Activated naive CD4-positive, alpha-beta T cell (primary cell): ENCODE data around the gene PRELID2.
"Not testable (repeated sequence)": the region's sequence is repeated elsewhere in the genome, so short reads cannot be mapped to it uniquely, and the experiment has no call there.

Experiments
- DNase-seq, 4 experiments: peaks; one replicate each; lab custom pipeline; 2025; lab: John Stamatoyannopoulos, UW

Gene PRELID2

DNA sequence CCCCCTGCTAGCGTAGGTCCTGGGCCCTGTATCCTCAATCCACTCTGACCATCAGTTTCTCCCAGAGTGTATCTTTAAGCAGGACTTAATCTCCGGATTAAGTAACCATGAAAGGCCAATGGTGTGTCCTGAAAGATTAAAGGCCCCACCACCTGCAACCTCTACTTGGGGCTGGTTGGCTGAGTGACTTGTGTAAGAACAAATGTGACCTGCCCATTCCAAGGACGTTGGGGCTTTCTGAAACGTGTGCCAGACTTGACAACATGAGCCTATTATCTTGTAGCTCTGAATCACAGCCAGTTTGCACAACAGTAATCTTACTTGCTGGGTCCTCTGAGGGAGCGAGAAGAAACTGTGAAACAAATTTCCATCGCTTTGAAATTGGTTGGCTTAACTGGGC, 3.1 kb upstream of the PRELID2 start:
- no peak for DNase-seq

GRCh38 chr5:145836241-145836640, 1.1 kb upstream of the PRELID2 start:
- not testable (repeated sequence) for DNase-seq

DNA sequence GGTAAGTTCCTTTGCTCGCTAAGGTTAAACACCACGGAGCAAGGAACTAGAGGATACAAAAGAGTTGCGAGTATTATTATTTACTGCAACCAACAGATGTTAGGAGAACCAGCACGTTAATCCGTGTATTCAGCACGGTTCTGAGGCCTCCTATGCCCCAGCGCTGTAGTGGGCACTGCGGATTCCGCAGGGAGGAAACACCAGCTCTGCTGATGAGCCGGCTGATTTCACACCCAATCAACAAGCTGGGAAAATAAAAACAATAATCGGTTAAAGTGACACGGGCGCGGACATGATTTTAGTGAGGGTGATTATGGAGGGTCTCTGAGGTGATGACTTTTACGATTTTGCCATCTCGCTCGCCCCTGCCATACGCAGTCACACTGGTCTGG, 702 bp upstream of the PRELID2 start:
- no peak for DNase-seq

DNA sequence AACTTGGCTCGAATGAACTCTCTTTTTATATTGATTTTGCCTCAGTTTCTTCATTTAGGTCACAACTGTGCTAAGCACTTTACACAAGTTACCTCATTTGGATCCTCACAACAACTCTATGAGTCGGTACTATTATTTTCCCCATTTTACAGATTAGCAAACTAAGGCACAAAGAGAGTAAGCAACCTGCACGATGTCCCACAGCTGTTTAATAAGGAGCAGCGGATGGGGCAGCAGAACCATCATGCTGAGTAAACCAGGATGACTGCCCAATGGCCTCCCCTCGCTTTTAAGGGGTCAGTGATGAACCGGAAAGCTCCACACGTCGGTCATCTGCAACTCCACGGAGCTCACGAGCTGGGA, 607 bp downstream of the PRELID2 start:
- DNase-seq = no peak

GRCh38 chr5:145833631-145834200, 1.4 kb downstream of the PRELID2 start:
- DNase-seq = no peak

DNA sequence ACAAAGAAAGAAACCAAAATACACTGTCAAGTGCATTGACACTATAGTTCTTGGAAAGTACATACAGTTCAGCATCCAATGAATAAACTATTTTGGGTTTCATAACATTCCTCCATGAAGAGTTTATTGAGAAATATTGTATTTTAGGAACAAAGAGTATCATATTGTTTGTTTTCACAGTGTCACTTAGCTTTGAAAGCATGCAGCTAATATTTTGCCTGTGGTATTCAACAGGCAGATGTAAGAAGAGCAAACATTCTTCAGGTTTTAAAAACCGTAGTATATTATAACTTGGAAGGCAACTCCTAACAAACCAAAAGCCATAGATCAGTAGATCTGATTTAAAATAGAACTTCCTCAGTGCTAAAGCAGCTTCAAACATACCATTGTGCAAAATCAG, 4.5 kb downstream of the PRELID2 start:
- DNase-seq = no peak

GRCh38 chr5:145829708-145830361, 5.3 kb downstream of the PRELID2 start:
- no peak for DNase-seq

- no peak for DNase-seq
Observed at GRCh38 chr5:145826895-145827674, 8.1 kb downstream of the PRELID2 start.

DNA sequence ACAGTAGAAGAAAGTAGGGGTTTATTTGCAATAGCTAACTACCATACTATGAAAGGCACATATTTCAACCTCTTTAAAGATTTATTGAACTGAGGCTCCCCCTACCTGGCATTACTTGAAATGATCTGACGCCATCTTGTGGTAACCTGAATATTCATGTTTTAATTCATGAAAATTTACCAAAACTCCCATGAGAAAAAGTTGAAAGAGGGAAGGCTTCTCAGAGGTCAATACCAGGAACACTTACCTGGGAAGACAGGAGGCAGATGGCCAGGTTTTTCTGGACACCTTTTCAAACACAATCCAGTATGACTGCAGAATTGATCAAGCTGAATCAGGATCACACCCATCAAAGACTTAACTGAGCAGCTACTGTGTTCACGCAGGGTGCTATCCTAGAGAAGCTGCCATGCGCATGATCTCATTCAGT, 9.4 kb downstream of the PRELID2 start:
- DNase-seq = no peak

DNA sequence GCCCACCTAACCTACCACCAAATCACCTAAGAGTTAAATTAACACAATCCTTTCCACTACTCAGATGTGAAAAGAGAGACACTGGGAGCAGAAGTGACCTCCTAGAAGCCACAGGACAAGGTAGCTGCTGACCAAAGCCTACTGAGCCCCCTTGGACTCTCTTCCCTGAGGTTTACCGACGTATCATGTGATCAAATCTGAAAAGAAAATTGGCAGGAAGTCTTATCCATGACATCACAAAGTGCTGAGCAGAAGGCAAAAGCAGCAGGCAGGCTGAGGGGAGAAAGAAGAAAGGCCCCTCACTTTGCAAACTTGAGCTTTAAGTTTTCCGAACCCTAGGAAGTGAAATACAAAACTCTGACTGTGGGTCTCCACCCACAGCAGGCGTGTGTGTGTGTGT, 11.1 kb downstream of the PRELID2 start:
- no peak for DNase-seq

DNA sequence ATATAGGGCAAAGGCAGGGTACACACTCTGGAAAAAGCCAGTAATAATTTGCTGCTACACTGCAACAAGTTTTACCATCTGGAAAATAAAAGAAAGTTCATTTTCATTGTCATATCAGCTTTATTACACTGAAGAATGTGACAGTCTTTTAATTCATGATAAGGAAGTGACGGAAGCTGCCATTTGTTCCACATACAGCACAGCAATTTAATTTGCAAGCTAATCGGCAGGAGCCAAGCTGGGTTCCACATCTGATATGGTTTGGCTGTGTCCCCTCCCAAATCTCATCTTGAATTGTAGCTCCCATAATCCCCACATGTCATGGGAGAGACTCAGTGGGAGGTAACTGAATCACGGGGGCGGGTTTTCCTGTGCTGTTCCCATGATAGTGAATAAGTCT, 16.5 kb downstream of the PRELID2 start:
- no peak for DNase-seq

GRCh38 chr5:145812877-145813276, 22.3 kb downstream of the PRELID2 start:
- DNase-seq = no peak

- DNase-seq = no peak
Observed at GRCh38 chr5:145811834-145812625, 23.1 kb downstream of the PRELID2 start.

GRCh38 chr5:145806923-145807322, 28.2 kb downstream of the PRELID2 start:
- DNase-seq = no peak

DNA sequence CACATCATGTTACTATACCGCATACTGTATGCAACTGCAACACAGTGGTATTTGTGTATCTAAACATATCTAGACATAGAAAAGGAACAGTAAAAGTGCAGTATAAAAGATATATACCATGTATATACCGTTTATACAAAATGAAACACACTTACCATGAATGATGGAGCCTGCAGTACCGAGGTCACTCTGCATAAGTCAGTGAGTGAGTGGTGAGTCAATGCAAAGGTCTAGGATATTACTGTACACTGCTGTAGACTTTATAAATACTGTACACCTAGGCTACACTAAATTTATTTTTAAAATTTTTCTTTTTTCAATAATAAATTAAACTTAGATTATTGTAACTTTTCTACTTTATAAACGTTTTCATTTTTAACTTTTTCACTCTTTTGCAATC, 29.3 kb downstream of the PRELID2 start:
- no peak for DNase-seq

GRCh38 chr5:145804701-145805100, 30.4 kb downstream of the PRELID2 start:
- no peak for DNase-seq

GRCh38 chr5:145803112-145804004, 31.8 kb downstream of the PRELID2 start:
- DNase-seq = no peak

DNA sequence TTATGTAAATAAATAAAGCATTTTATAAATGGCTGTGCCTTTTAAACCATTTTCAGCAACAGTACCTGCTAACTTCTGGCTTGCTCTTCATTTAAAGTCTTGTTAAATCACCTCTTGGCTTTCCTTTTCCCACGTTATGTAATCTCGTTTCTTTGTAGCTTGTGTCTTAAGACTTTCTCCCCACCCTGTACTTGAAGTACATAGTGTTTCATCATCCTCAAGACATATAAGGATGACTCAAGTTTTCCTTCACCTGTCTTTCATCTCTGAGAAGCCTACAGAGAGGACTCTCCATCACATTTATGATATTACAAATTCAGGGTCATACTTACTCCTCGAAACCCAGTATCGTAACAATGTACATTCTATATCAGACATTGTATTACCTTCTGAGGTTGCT, 33.9 kb downstream of the PRELID2 start:
- no peak for DNase-seq

GRCh38 chr5:145800181-145800580, 35.0 kb downstream of the PRELID2 start:
- no peak for DNase-seq

DNA sequence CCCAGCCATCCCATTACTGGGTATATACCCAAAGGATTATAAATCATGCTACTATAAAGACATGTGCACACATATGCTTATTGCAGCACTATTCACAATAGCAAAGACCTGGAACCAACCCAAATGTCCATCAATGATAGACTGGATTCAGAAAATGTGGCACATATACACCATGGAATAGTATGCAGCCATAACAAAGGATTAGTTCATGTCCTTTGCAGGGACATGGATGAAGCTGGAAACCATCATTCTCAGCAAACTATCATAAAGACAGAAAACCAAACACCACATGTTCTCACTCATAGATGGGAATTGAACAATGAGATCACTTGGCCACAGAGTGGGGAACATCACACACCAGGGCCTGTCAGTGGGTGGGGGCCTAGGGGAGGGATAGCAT, 36.6 kb downstream of the PRELID2 start:
- DNase-seq = not testable (repeated sequence)

DNA sequence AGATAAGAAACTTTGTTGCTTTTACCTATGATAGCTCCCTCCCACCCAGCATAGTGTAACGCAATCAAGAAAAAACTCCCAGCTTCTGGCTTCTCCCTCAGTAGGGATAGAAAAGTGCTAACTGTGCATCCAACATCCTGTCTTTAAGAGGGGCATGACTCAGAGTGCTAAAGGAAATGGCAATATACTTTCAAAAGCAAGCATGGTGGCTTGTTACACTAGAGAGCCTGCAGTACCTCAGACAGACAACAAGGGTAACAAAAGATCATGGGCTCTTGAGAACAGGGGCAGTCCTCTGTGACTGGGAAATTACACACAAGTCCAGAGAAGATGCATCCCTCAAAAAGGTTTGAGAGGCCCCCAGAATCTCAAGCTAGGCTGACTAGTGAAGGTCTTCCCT, 37.8 kb downstream of the PRELID2 start:
- DNase-seq = no peak

GRCh38 chr5:145796318-145796717, 38.8 kb downstream of the PRELID2 start:
- DNase-seq = no peak
